MCF 10A (cell line): ENCODE data around the gene XYLT1. TPM values are rescaled to one million over a fixed set of nuclear protein-coding genes. Genes with fewer than 3 reads are reported as not detected.

Experiments used
- BruUV-seq: library from RNA; stranded (reverse); fragments of 400-500 nt; replicated peaks from 2 replicates; lab custom pipeline; 2021; lab: Mats Ljungman, UMichigan
- CTCF ChIA-PET: fragments of 300-600 bp; sonication (Branson Sonifier 250); formaldehyde crosslinking; extraction: SDS; loops from one replicate; lab custom pipeline; 2021; ENCODE audit warnings: antibody characterized with exemption, inconsistent platforms; lab: Yijun Ruan, JAX
- POLR2A ChIA-PET: fragments of 300-600, 350-650 bp; sonication (Branson Sonifier 250); formaldehyde crosslinking; extraction: SDS; loops from one replicate; lab custom pipeline; 2020; ENCODE audit warnings: antibody characterized with exemption, inconsistent platforms; lab: Yijun Ruan, JAX
- DNase-seq: peaks from one replicate; pipeline ENCODE4 v3.0.0-alpha.2; 2018; ENCODE audit not compliant: unreplicated experiment
- H3K27ac Mint-ChIP-seq: one replicate; pipeline ENCODE4 v1.8.0; 2022; ENCODE audit warnings: mild to moderate bottlenecking, low read depth, mixed read lengths; ENCODE audit not compliant: unreplicated experiment
- H3K27me3 Mint-ChIP-seq: one replicate; pipeline ENCODE4 v1.8.0; 2022; ENCODE audit warnings: mixed read lengths; ENCODE audit not compliant: insufficient read depth, unreplicated experiment
- H3K36me3 Mint-ChIP-seq: one replicate; pipeline ENCODE4 v1.8.0; 2022; ENCODE audit warnings: mild to moderate bottlenecking, moderate library complexity, mixed read lengths; ENCODE audit not compliant: insufficient read depth, unreplicated experiment
- H3K4me1 Mint-ChIP-seq: one replicate; pipeline ENCODE4 v1.8.0; 2022; ENCODE audit warnings: mixed read lengths; ENCODE audit not compliant: insufficient read depth, unreplicated experiment
- H3K4me3 Mint-ChIP-seq: one replicate; pipeline ENCODE4 v1.8.0; 2022; ENCODE audit warnings: mild to moderate bottlenecking, moderate library complexity, mixed read lengths; ENCODE audit not compliant: unreplicated experiment
- H3K9me3 Mint-ChIP-seq: one replicate; pipeline ENCODE4 v1.8.0; 2022; ENCODE audit warnings: mixed read lengths; ENCODE audit not compliant: unreplicated experiment
- CTCF ChIP-seq: fragments of 200-600 bp; IDR thresholded peaks from one replicate; pipeline ENCODE4 v1.8.0; 2022; ENCODE audit warnings: antibody characterized with exemption, mild to moderate bottlenecking; ENCODE audit not compliant: unreplicated experiment
- intact Hi-C: fragments of 100-400 bp; cut with micrococcal nuclease; formaldehyde crosslinking; loops from 2 replicates; pipeline ENCODE4 v1.14.1; 2022
- total RNA-seq: library from RNA; stranded (reverse); gene quantifications from 2 replicates; pipeline ENCODE4 v1.2.3, GENCODE V29; 2022

XYLT1 gene
- total RNA-seq, 1 experiment from 2014 or later = not detected

DNA sequence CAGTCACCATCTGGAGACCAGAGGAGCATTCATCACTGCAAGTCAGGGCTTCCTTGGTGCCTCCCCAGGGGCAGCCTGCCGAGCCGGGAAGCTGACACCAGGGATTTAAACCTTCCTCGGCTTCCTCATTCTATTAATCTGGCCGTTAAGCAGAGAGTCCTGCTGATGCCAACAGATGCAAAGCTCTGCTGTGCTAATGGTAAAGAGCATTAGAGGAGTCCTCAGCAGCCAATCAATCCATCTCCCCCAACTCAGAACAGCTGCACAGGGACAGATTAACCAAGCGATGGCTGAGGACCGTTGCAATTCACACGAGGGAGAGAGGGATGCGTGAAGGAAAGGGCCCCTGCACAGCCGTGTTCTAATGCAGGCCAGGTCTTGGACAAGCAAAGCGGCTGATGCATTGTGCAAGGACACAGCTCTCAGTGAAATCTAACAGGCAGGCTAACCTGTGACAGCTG lies 116.6 kb downstream of the XYLT1 start:
- POLR2A ChIA-PET = no interaction called here
- TF ChIP-seq CTCF = no peak
- Mint-ChIP-seq H3K27ac (no peak overlapping the region), H3K9me3 (peaks cover 7% of the 10 kb centered on the region), H3K36me3 (no peaks in the 10 kb centered on the region), H3K4me1 (no peaks in the 10 kb centered on the region), H3K27me3 (no peaks in the 10 kb centered on the region), H3K4me3 (no peak overlapping the region)
- DNase-seq = no peak
- CTCF ChIA-PET = no interaction called here
- no TSS peak for BruUV-seq
- intact Hi-C loops = no loop called here

- no peaks in the 10 kb centered on the region for H3K4me1 Mint-ChIP-seq
- BruUV-seq = no TSS peak
- intact Hi-C loops = no loop called here
- CTCF ChIA-PET = no interaction called here
- no peak for TF ChIP-seq CTCF
- POLR2A ChIA-PET = no interaction called here
- no peak overlapping the region for H3K4me3 Mint-ChIP-seq
- H3K27me3 Mint-ChIP-seq = no peaks in the 10 kb centered on the region
- no peaks in the 10 kb centered on the region for H3K36me3 Mint-ChIP-seq
- peaks cover 7% of the 10 kb centered on the region for H3K9me3 Mint-ChIP-seq
- no peak for DNase-seq
- H3K27ac Mint-ChIP-seq = no peak overlapping the region
Measured at GRCh38 chr16:17353561-17353960, 117.2 kb downstream of the XYLT1 start.

- ChIA-PET CTCF (interaction anchor here (0.7 kb wide), 1 partner anchor 468 kb away, joined by 3 read pairs; no protein-coding TSS in a partner anchor), POLR2A (no interaction called here)
- peaks cover 7% of the 10 kb centered on the region for H3K9me3 Mint-ChIP-seq
- no peaks in the 10 kb centered on the region for H3K4me1 Mint-ChIP-seq
- no peak for DNase-seq
- no peaks in the 10 kb centered on the region for H3K27me3 Mint-ChIP-seq
- no peak for TF ChIP-seq CTCF
- no peak overlapping the region for H3K4me3 Mint-ChIP-seq
- no TSS peak for BruUV-seq
- no peaks in the 10 kb centered on the region for H3K36me3 Mint-ChIP-seq
- intact Hi-C loops = no loop called here
- no peak overlapping the region for H3K27ac Mint-ChIP-seq
Measured at GRCh38 chr16:17351441-17352035, 119.2 kb downstream of the XYLT1 start.

DNA sequence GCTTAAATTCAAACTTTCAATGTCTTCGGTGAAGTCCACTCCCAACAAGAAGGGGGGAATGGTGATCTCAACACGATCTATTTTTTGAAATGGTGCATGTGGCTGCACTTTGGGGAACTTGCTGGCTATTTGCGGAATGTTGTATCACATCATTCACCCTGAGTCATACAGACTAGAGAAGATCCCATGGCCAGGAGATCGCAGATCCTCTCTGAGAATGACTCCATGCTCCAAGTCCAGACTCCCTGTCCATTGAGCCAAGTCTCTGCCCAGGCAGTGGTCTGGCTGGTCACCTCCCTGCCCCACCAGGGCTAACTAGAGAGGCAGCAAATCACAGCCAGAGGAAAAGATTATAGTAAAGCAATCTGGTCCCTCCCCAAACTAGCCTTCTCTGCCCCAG lies 120.6 kb downstream of the XYLT1 start:
- peaks cover 7% of the 10 kb centered on the region for H3K9me3 Mint-ChIP-seq
- ChIA-PET POLR2A (no interaction called here), CTCF (no interaction called here)
- DNase-seq = no peak
- H3K27me3 Mint-ChIP-seq = no peaks in the 10 kb centered on the region
- intact Hi-C loops = no loop called here
- H3K36me3 Mint-ChIP-seq = no peaks in the 10 kb centered on the region
- no peak overlapping the region for H3K4me3 Mint-ChIP-seq
- BruUV-seq = no TSS peak
- H3K27ac Mint-ChIP-seq = no peak overlapping the region
- no peaks in the 10 kb centered on the region for H3K4me1 Mint-ChIP-seq
- TF ChIP-seq CTCF = no peak
